Measurements from ENCODE around the gene TBC1D28. TPM values are rescaled to one million over a fixed set of nuclear protein-coding genes. Genes with fewer than 3 reads are reported as not detected.
"Not testable (repeated sequence)": the region's sequence is repeated elsewhere in the genome, so short reads cannot be mapped to it uniquely, and the experiment has no call there.

The TBC1D28 gene
- not detected for total RNA-seq

DNA sequence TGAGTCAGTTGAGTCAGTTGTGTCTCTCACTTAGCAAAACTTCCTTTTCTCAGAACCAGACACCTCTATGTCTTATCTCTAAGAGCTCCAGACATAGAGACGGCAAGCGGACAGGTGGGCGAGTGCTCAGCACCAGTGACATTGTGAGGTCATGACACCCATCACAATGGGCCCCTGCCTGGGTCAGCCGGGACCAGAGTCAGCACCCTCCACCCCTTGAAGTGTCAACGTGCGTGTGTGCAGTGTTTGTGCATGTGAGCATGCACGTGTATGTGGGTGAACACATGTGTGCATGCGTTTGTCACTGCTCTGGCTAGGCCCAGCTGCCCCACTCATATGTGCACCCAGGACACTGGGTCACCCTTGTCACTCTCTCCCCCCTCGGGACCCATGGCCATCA is at the start of gene TBC1D28:
TBC1D28 (minus strand) TSS at position 101 of the 400 bp plus-strand sequence. CDS start 3,039 bp downstream, outside the sequence.
- H3K4me3 ChIP-seq; H3K27me3 ChIP-seq; DNase-seq (ENCODE audit: low spot score): not testable (repeated sequence)

DNA sequence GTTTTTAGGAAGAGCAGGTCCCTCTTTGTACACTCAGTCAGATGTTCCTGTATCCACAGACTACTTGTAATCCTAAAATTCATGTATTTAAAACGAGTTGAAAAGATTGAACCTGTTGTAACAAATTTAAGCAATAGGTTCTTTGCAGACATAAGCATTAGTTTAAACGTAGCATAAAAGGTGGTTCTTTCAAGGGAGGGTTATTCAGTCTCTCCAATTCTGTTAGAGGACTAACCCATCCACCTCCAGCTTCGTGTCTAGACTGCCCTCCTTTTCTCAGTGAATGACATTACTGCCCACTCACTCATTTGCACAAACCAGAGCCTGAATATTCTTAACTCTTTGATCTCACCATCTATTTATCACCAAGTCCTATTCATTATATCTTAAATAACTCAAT is 38.5 kb upstream of the TBC1D28 start:
- H3K36me3 ChIP-seq; H3K4me1 ChIP-seq; DNase-seq (ENCODE audit: low spot score); H3K9me3 ChIP-seq; H3K27me3 ChIP-seq: not testable (repeated sequence)
- peak overlapping the region in 1 of 2 donors; percentile 26 for H3K27ac ChIP-seq
- H3K4me3 ChIP-seq: peak overlapping the region; percentile 55 to 59

More for the DNA sequence above, at the start of gene TBC1D28:
- H3K4me1 ChIP-seq, H3K27ac ChIP-seq, H3K36me3 ChIP-seq, H3K9me3 ChIP-seq: not testable (repeated sequence)

DNA sequence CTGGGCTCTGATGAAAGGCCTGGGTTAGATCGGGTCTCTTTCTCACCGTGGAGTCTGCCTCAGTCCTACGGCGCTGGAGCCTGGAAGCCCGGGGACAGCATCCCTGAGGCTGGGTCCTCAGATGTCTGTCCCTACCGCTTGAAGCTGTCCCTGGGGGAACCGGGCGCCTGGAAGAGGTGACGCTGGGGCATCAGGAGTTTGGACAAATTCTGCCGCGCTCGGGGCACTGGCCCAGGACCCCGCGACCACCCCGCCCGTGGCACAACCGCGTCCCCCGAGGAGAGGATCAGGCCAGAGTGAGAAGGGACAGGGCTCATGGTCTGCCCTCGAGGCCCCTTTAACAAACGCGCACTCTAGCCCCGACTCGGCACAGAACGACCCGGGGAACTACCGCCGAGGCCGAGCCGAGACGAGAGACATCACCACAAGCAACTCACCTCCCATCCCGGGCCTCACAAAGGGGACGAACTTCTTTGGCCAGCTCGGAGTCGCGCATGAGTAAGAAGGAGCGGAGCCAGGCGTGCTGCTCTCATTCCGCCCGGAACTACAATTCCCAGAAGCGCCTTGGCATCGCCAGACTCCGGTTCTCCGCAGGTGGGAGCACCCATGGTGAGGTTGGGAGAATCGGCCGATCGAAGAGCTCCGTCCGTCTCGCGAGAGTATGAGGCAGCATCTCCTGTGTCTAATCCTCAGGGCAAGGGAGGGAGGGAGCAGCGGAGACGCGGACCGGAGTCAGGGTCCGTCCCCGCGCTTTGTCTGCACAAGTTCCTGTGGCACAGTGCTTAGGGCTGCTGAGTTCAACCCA is 37.8 kb upstream of the TBC1D28 start, which contains the start of gene FOXO3B:
FOXO3B (minus strand) TSS at position 548 of the 805 bp plus-strand sequence. CDS start 663 bp downstream, outside the sequence.
- H3K4me1 ChIP-seq, H3K36me3 ChIP-seq, H3K27me3 ChIP-seq, H3K9me3 ChIP-seq: not testable (repeated sequence)
- DNase-seq (ENCODE audit: low spot score): peak; percentile 93
- Histone ChIP-seq H3K4me3 (peak within 1 kb of the TSS; percentile 55 to 59), H3K27ac (peak within 1 kb of the TSS; percentile 26 to 62)

DNA sequence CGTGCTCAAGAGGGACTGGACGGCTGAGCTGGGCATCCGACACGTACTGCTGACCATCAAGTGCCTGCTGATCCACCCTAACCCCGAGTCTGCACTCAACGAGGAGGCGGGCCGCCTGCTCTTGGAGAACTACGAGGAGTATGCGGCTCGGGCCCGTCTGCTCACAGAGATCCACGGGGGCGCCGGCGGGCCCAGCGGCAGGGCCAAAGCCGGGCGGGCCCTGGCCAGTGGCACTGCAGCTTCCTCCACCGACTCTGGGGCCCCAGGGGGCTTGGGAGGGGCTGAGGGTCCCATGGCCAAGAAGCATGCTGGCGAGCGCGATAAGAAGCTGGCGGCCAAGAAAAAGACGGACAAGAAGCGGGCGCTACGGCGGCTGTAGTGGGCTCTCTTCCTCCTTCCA is 33.2 kb upstream of the TBC1D28 start:
- not testable (repeated sequence) for H3K27me3 ChIP-seq; H3K36me3 ChIP-seq; DNase-seq (ENCODE audit: low spot score)

DNA sequence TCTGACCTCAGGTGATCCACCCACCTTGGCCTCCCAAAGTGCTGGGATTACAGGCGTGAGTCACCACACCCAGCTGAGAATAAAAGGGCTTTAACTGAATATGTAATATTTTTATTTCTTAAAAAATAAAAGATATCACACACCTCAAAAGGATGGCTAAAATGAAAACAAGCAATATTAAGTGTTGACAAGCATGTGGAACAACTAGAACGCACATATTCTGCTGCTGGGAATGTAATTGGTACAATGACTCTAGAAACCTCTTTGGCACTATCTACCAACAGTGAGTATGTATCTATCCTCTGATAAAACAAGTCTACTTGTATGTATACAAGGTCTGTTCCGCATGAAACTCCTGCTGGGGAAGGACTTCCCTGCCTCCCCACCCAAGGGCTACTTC is 32.7 kb upstream of the TBC1D28 start:
- H3K4me1 ChIP-seq; H3K4me3 ChIP-seq; H3K27ac ChIP-seq; H3K9me3 ChIP-seq; H3K27me3 ChIP-seq; DNase-seq (ENCODE audit: low spot score); H3K36me3 ChIP-seq: not testable (repeated sequence)

More for the DNA sequence above, 33.2 kb upstream of the TBC1D28 start:
- not testable (repeated sequence) for H3K4me3 ChIP-seq, H3K4me1 ChIP-seq, H3K27ac ChIP-seq, H3K9me3 ChIP-seq

DNA sequence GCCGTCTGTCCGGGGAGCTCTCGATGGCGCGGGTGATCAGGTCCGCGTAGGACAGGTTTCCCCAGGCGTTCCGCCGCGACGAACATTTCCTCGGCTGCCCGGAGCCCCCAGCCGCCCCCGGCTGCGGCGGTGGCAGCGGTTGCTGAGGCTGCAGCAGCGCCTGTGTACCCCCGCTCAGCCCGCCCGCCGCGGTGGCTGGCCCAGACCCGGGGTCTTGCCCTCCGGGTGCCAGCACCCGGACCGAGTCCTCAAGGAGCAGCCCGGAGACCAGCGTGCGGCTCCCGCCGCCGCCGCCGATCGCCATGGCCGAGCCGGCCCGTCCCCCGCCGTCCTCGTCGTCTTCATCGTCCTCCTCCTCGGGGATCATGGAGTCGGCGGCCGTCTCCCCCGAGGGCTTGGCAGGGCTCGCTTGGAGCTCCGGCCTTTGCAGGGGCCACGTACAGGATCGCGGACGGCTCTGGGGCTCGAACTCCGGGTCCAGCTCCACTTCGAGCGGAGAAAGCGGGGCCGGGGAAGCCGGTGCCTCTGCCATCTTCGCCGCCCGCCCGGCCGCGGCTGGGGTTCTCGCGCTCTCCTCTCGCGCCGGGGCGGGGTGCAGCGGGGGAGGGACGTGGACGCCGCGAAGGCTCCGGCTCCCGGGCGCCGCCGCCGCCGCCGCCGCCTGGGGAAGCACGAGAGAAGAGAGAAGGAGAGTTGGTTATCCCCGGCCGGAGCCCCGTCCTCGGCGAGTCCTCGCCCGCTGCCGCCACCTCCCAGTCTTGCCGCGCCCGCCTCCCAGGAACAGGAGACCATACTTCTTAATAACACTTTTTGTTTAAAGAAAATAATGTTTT is 28.4 kb upstream of the TBC1D28 start:
- H3K27me3 ChIP-seq; DNase-seq (ENCODE audit: low spot score); H3K4me1 ChIP-seq; H3K4me3 ChIP-seq; H3K9me3 ChIP-seq; H3K27ac ChIP-seq; H3K36me3 ChIP-seq: not testable (repeated sequence)

DNA sequence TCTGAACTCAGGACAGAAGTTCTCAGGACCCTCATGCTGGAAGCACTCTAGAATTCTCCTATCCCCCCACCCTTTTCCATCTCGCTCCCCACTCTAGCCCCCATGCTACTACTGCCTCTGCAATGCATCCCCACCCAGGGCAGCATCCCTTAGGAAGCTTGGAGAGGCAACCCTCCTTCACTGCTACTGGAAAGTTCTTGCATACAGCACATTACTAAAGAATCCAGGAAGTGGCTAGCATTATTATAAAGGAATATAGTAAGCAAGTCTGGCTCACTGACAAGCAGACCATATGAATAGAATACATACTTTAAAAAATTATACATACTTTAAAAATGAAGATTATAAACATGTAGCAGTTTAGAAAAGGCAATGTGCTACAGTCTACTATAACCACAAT is 24.4 kb upstream of the TBC1D28 start:
- H3K9me3 ChIP-seq: peaks cover 0 to 20% of the 10 kb centered on the region in 2 donors
- H3K36me3 ChIP-seq; H3K27me3 ChIP-seq; DNase-seq (ENCODE audit: low spot score); H3K27ac ChIP-seq; H3K4me1 ChIP-seq; H3K4me3 ChIP-seq: not testable (repeated sequence)

DNA sequence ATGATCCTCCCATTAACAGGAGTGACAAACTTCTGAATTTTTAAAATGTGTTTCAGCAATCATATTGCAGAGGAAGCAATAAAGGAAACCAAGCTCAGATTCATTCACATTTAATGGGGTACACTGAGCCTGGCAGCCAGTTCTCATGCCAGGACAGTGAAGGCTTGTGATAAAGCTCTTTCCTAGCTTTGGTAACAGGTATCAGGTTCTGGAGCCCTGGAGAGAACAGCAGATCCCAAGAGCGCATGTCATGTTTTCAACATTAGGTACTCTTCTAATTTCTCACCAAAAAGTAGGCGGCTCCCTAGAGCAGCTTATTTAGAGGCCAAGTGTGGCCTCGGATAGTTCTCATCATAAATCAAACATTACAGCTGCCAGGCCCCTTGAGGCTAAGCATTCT is 23.3 kb upstream of the TBC1D28 start:
- H3K36me3 ChIP-seq; H3K4me1 ChIP-seq; H3K27me3 ChIP-seq; H3K4me3 ChIP-seq; DNase-seq (ENCODE audit: low spot score); H3K27ac ChIP-seq: not testable (repeated sequence)
- H3K9me3 ChIP-seq: peaks cover 0 to 31% of the 10 kb centered on the region in 2 donors

DNA sequence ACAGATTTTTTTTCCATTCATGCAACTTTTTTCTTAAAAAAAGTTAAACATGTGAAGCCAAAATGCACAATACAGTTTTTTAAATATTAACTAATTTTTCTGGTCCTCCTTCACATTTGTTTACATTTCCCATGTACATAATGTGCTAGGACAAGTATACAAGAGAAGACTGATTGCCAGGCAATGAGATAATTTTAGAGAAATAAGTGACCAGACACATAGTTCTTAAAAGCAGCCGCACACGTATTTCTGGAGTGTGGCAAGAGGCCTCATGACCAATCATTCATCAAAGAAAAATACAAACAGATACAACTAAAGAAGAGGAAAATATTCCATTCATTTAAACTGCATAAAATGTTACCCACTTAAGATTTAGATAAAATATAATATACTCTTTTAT is 22.1 kb upstream of the TBC1D28 start:
- not testable (repeated sequence) for H3K36me3 ChIP-seq; H3K4me1 ChIP-seq; H3K27me3 ChIP-seq; DNase-seq (ENCODE audit: low spot score); H3K27ac ChIP-seq; H3K4me3 ChIP-seq
- H3K9me3 ChIP-seq: peaks cover 0 to 43% of the 10 kb centered on the region in 2 donors

DNA sequence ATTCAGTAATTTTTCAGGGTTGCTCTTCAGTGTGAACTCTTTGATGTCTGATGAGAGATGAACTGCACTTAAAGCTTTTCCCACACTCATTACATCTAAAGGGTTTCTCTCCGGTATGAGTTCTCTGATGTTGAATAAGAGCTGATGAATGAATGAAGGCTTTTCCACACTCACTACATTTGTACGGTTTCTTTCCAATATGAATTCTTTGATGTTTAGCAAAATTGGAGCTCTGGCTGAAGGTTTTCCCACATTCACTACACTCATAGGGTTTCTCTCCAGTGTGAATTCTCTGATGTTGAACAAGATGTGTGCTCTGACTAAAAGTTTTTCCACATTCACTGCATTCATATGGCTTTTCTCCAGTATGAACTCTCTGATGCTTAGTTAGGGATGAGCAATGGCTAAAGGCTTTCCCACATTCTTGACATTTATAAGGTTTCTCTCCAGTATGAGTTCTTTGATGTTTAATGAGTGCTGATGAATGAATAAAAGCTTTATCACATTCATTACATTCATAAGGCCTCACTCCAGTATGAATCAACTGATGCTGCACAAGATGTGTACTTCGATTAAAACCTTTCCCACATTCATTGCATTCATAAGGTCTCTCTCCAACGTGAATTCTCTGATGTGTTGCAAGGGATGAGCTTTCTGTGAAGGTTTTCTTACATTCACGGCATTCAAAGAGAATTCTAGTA is 17.9 kb upstream of the TBC1D28 start:
- H3K27me3 ChIP-seq; H3K36me3 ChIP-seq; H3K4me1 ChIP-seq; DNase-seq (ENCODE audit: low spot score); H3K4me3 ChIP-seq; H3K27ac ChIP-seq: not testable (repeated sequence)
- peaks cover 0 to 60% of the 10 kb centered on the region in 2 donors for H3K9me3 ChIP-seq

DNA sequence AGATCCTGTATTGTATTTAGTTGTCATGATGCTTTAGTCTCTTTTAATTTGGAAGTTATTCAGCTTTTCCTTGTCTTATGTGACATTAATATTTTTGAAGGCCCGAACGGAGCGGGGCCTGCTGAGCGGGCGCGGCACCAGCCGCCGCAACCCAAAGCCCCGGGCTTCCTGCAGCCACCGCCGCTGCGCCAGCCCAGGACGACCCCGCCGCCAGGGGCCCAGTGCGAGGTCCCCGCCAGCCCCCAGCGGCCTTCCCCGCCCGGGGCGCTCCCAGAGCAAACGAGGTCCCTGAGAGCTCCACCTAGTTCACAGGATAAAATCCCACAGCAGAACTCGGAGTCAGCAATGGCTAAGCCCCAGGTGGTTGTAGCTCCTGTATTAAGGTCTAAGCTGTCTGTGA is 5.9 kb upstream of the TBC1D28 start:
- not testable (repeated sequence) for H3K36me3 ChIP-seq; H3K27ac ChIP-seq; H3K4me1 ChIP-seq; H3K27me3 ChIP-seq; DNase-seq (ENCODE audit: low spot score); H3K4me3 ChIP-seq; H3K9me3 ChIP-seq

DNA sequence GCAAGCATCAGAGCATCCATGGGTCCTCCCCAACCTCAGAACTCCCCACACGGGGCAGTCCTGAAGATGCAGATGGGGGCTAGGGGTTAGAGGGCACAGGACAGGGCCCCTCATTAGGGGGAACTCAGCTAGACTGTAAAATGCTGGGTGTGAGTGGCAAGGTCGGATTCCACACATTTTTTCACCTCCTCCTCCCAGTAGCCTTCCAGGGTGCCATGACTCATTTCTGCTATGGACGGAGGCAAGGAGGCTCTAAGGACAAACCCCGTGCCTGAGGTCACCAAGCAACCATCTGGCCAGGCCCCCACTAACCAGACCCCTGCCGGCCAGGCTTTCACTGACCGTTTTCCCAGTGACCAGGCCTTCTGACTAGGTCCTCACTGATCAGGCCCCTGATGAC is 1.1 kb downstream of the TBC1D28 start:
- not testable (repeated sequence) for H3K36me3 ChIP-seq; H3K27ac ChIP-seq; H3K27me3 ChIP-seq; H3K9me3 ChIP-seq; H3K4me3 ChIP-seq; DNase-seq (ENCODE audit: low spot score); H3K4me1 ChIP-seq

DNA sequence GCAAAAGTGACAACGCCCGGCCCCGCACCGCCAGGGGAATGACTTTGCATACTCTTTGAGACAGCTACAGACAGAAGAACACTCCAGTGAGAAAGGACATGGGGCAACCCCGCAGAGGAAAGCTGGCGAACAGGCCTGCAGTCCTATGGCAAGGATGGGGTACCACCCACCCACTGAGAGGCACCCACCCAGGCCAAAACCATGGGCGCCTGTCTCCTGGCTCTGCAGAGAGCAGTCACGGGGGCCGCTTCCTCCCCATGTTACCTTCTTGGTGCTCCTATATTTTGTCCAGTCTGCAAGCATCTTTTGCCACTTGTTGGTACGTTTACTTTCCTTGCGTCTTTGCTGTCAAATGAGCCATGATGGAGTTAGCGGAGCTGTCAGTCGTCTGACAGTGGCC is 5.8 kb downstream of the TBC1D28 start:
- not testable (repeated sequence) for H3K4me1 ChIP-seq; H3K4me3 ChIP-seq; H3K9me3 ChIP-seq; H3K27ac ChIP-seq; H3K27me3 ChIP-seq; DNase-seq (ENCODE audit: low spot score); H3K36me3 ChIP-seq

DNA sequence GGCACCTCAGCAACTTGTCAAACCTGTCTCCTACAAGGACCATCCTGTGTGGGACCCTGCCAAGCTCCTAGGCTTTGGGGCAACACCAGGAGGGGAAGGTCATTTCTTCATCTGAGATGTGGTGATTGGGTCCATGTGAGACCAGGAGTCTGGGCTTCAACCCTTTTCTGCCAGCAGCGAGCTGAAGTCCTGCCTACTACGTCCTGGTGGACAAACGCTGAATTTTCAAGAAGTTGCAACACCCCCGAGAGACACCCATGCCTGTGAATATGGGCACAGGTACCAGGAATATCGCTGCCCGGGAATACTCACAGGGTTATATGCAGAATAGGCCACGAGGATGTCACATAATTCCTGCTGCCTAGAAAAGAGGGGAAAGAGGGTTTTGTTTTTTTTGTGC is 8.0 kb downstream of the TBC1D28 start:
- not testable (repeated sequence) for H3K4me1 ChIP-seq; DNase-seq (ENCODE audit: low spot score); H3K4me3 ChIP-seq; H3K27ac ChIP-seq; H3K36me3 ChIP-seq; H3K9me3 ChIP-seq; H3K27me3 ChIP-seq

Measured in right atrium auricular region (tissue), 2 donors.